Measurements from ENCODE around the gene ZNF385B.

ZNF385B gene

DNA sequence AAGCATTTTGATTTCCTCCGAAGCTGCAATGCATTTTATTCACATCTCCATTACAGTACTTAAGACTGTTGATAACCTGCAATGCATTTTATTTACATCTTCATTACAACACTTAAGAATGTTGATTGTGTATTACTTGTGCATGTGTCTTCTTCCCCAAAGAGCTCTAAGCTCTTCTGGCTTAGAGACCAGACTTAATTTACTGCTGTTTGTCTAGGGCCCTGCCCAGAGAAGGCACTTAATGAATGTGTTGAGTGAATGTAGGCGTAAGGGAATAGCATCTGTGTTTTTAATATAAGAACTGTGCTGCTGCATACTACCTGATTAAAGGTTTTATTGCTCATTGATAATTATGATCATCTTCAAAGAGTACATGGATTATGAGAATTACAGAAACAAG is 295.6 kb downstream of the ZNF385B start:
- Histone ChIP-seq H3K79me2 (ENCODE audit: low read length) (no peaks in the 10 kb centered on the region), H3K4me1 (ENCODE audit: low read length) (no peaks in the 10 kb centered on the region), H3F3A (ENCODE audit: insufficient read depth, low read length) (no peaks in the 10 kb centered on the region), H4K20me1 (ENCODE audit: insufficient read depth, low read length) (no peaks in the 10 kb centered on the region), H3K36me3 (replicated peaks; ENCODE audit: insufficient read depth, low read length) (no peaks in the 10 kb centered on the region), H3K4me3 (ENCODE audit: low read length) (no peak overlapping the region), H3K9ac (ENCODE audit: low read length) (no peak overlapping the region), H3K4me2 (ENCODE audit: low read depth, low read length) (no peak overlapping the region), H2AFZ (ENCODE audit: low read length) (no peak overlapping the region), H3K27ac (ENCODE audit: low read length) (no peak overlapping the region), H3K9me2 (replicated peaks; ENCODE audit: insufficient read depth, low read length) (no peaks in the 10 kb centered on the region), H3K27me3 (replicated peaks; ENCODE audit: insufficient read depth, low read length) (no peaks in the 10 kb centered on the region), H3K9me3 (replicated peaks; ENCODE audit: insufficient read depth, low read length) (no peaks in the 10 kb centered on the region)
- DNase-seq, result no peak
- TF ChIP-seq EZH2 (optimal IDR thresholded peaks at IDR 0.05; ENCODE audit: low read depth, low read length) (no peak), EZH2phosphoT487 (IDR thresholded peaks at IDR 0.05; ENCODE audit: low read length) (no peak)
- TF ChIP-seq, protein P1, sequence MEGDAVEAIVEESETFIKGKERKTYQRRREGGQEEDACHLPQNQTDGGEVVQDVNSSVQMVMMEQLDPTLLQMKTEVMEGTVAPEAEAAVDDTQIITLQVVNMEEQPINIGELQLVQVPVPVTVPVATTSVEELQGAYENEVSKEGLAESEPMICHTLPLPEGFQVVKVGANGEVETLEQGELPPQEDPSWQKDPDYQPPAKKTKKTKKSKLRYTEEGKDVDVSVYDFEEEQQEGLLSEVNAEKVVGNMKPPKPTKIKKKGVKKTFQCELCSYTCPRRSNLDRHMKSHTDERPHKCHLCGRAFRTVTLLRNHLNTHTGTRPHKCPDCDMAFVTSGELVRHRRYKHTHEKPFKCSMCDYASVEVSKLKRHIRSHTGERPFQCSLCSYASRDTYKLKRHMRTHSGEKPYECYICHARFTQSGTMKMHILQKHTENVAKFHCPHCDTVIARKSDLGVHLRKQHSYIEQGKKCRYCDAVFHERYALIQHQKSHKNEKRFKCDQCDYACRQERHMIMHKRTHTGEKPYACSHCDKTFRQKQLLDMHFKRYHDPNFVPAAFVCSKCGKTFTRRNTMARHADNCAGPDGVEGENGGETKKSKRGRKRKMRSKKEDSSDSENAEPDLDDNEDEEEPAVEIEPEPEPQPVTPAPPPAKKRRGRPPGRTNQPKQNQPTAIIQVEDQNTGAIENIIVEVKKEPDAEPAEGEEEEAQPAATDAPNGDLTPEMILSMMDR (IDR thresholded peaks at IDR 0.05; ENCODE audit: low read length), result no peak

DNA sequence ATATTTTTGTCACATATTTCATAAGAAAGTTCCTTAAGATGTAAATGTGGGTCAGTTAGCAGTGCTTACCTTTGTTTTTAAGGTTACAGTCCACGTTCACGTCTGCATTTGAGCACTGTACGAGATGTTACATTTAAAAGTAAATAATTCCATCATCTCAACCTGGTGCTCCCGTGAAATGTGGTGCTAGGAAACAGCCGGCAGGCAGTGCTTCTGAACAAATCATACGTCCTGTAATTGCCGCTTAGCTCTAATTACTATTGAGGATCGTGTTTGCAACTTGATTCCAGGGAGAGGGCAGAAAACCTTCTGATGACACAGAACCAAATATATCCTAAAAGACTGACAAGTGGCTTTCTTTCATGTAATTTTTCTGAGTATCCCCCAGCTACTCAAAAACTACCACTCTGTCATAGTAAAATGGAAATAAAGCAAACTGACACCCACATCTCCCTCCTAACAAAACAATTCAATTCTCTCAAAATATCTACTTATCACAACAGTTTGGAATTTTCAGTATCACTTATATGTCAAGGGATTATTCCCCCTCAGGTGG is 299.0 kb downstream of the ZNF385B start:
- Histone ChIP-seq H3K9me2 (replicated peaks; ENCODE audit: insufficient read depth, low read length) (no peaks in the 10 kb centered on the region), H2AFZ (ENCODE audit: low read length) (no peak overlapping the region), H3K27ac (ENCODE audit: low read length) (no peak overlapping the region), H3K27me3 (replicated peaks; ENCODE audit: insufficient read depth, low read length) (no peaks in the 10 kb centered on the region), H3K9me3 (replicated peaks; ENCODE audit: insufficient read depth, low read length) (no peaks in the 10 kb centered on the region), H3K4me2 (ENCODE audit: low read depth, low read length) (no peak overlapping the region), H3K79me2 (ENCODE audit: low read length) (no peaks in the 10 kb centered on the region), H4K20me1 (ENCODE audit: insufficient read depth, low read length) (no peaks in the 10 kb centered on the region), H3K36me3 (replicated peaks; ENCODE audit: insufficient read depth, low read length) (no peaks in the 10 kb centered on the region), H3K4me1 (ENCODE audit: low read length) (peaks cover 4% of the 10 kb centered on the region; the same call in 1 of the 2 replicates), H3F3A (ENCODE audit: insufficient read depth, low read length) (no peaks in the 10 kb centered on the region), H3K9ac (ENCODE audit: low read length) (no peak overlapping the region), H3K4me3 (ENCODE audit: low read length) (no peak overlapping the region)
- DNase-seq, result no peak
- TF ChIP-seq EZH2phosphoT487 (IDR thresholded peaks at IDR 0.05; ENCODE audit: low read length) (no peak), EZH2 (optimal IDR thresholded peaks at IDR 0.05; ENCODE audit: low read depth, low read length) (no peak)
- TF ChIP-seq, protein P1 (IDR thresholded peaks at IDR 0.05; ENCODE audit: low read length), result no peak

DNA sequence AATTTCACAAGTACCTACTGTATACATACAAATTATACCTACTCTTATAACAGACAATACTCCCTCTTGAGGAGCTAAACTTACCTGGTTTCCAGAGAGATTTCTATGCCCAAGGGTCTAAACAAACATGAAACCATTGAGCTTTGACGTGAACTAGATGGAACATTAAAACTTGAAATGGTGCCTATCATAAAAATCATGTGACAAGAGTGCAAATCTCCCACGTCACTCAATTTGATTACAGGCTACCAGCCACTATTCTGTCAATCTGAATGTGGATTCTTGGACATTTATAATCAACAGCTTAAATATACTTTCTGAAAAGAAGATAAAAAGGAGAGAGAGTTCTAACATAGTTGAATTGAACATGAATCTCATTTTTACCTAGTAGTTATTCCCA is 299.7 kb downstream of the ZNF385B start:
- peaks cover 4% of the 10 kb centered on the region; the same call in 1 of the 2 replicates for H3K4me1 ChIP-seq (ENCODE audit: low read length)
- H3K4me3 ChIP-seq (ENCODE audit: low read length), result no peak overlapping the region
- H3K9me2 ChIP-seq (replicated peaks; ENCODE audit: insufficient read depth, low read length), result no peaks in the 10 kb centered on the region
- no peaks in the 10 kb centered on the region for H3K36me3 ChIP-seq (replicated peaks; ENCODE audit: insufficient read depth, low read length)
- H3K4me2 ChIP-seq (ENCODE audit: low read depth, low read length), result no peak overlapping the region
- no peaks in the 10 kb centered on the region for H4K20me1 ChIP-seq (ENCODE audit: insufficient read depth, low read length)
- no peaks in the 10 kb centered on the region for H3K79me2 ChIP-seq (ENCODE audit: low read length)
- TF ChIP-seq, protein P1 (IDR thresholded peaks at IDR 0.05; ENCODE audit: low read length), result no peak
- no peak for TF ChIP-seq EZH2 (optimal IDR thresholded peaks at IDR 0.05; ENCODE audit: low read depth, low read length)
- no peak for TF ChIP-seq EZH2phosphoT487 (IDR thresholded peaks at IDR 0.05; ENCODE audit: low read length)
- DNase-seq, result no peak
- H3F3A ChIP-seq (ENCODE audit: insufficient read depth, low read length), result no peaks in the 10 kb centered on the region
- H3K27me3 ChIP-seq (replicated peaks; ENCODE audit: insufficient read depth, low read length), result no peaks in the 10 kb centered on the region
- no peaks in the 10 kb centered on the region for H3K9me3 ChIP-seq (replicated peaks; ENCODE audit: insufficient read depth, low read length)
- no peak overlapping the region for H3K27ac ChIP-seq (ENCODE audit: low read length)
- no peak overlapping the region for H2AFZ ChIP-seq (ENCODE audit: low read length)
- no peak overlapping the region for H3K9ac ChIP-seq (ENCODE audit: low read length)

All from MM.1S (cell line).